SK-N-SH (cell line): ENCODE data around the gene CLDN19.

Source experiments
- NFIC ChIP-seq: IDR thresholded peaks from 2 replicates; pipeline ENCODE4 v1.4.0; 2012; ENCODE audit warnings: borderline replicate concordance
- TCF12 ChIP-seq: IDR thresholded peaks from 2 replicates; pipeline ENCODE4 v1.4.0; 2012
- TF ChIP-seq, protein P1 (sequence below): IDR thresholded peaks from 2 replicates; pipeline ENCODE4 v1.6.1; 2012; ENCODE audit warnings: mild to moderate bottlenecking, low read depth, low read length, moderate library complexity
- TF ChIP-seq, protein P2 (sequence below): IDR thresholded peaks from 2 replicates; pipeline ENCODE4 v1.4.0; 2012; ENCODE audit warnings: low read depth
- TF ChIP-seq, protein P3 (sequence below): fragments of 200-600 bp; sonication (generic); IDR thresholded peaks from 2 replicates; pipeline ENCODE4 v1.6.1; 2017; ENCODE audit warnings: antibody characterized with exemption, mild to moderate bottlenecking, moderate library complexity

DNA sequence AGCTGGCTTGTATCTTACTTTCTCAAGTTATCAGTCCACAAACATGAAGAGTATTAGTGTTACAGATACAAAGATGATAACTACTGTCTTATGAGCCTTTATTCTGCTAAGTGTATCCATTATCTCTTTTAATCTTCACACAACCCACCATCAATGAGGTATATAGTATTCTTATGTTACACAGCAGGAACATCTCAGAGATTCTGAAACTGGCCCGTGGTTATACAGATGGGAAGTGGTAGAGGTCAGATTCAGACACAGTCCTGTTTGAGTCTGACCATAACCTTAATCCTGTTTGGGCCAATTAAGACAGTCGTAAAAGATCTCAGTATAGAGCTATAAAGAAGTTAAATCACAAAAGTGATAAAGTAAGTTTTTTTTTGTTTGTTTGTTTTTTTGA is 39.7 kb upstream of the CLDN19 start:
- TF ChIP-seq, protein P1, sequence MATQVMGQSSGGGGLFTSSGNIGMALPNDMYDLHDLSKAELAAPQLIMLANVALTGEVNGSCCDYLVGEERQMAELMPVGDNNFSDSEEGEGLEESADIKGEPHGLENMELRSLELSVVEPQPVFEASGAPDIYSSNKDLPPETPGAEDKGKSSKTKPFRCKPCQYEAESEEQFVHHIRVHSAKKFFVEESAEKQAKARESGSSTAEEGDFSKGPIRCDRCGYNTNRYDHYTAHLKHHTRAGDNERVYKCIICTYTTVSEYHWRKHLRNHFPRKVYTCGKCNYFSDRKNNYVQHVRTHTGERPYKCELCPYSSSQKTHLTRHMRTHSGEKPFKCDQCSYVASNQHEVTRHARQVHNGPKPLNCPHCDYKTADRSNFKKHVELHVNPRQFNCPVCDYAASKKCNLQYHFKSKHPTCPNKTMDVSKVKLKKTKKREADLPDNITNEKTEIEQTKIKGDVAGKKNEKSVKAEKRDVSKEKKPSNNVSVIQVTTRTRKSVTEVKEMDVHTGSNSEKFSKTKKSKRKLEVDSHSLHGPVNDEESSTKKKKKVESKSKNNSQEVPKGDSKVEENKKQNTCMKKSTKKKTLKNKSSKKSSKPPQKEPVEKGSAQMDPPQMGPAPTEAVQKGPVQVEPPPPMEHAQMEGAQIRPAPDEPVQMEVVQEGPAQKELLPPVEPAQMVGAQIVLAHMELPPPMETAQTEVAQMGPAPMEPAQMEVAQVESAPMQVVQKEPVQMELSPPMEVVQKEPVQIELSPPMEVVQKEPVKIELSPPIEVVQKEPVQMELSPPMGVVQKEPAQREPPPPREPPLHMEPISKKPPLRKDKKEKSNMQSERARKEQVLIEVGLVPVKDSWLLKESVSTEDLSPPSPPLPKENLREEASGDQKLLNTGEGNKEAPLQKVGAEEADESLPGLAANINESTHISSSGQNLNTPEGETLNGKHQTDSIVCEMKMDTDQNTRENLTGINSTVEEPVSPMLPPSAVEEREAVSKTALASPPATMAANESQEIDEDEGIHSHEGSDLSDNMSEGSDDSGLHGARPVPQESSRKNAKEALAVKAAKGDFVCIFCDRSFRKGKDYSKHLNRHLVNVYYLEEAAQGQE, result no peak
- TF ChIP-seq NFIC, result no peak
- TF ChIP-seq TCF12, result no peak
- TF ChIP-seq, protein P2, sequence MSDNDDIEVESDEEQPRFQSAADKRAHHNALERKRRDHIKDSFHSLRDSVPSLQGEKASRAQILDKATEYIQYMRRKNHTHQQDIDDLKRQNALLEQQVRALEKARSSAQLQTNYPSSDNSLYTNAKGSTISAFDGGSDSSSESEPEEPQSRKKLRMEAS, result no peak
- TF ChIP-seq, protein P3, sequence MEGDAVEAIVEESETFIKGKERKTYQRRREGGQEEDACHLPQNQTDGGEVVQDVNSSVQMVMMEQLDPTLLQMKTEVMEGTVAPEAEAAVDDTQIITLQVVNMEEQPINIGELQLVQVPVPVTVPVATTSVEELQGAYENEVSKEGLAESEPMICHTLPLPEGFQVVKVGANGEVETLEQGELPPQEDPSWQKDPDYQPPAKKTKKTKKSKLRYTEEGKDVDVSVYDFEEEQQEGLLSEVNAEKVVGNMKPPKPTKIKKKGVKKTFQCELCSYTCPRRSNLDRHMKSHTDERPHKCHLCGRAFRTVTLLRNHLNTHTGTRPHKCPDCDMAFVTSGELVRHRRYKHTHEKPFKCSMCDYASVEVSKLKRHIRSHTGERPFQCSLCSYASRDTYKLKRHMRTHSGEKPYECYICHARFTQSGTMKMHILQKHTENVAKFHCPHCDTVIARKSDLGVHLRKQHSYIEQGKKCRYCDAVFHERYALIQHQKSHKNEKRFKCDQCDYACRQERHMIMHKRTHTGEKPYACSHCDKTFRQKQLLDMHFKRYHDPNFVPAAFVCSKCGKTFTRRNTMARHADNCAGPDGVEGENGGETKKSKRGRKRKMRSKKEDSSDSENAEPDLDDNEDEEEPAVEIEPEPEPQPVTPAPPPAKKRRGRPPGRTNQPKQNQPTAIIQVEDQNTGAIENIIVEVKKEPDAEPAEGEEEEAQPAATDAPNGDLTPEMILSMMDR, result no peak
